ENCODE measurements around the gene FERMT2. TPM values are rescaled to one million over a fixed set of nuclear protein-coding genes. Genes with fewer than 3 reads are reported as not detected.
"Not testable (repeated sequence)": the region's sequence is repeated elsewhere in the genome, so short reads cannot be mapped to it uniquely, and the experiment has no call there.

FERMT2 gene
- total RNA-seq, 1 donor from 2014 or later: 210 TPM

DNA sequence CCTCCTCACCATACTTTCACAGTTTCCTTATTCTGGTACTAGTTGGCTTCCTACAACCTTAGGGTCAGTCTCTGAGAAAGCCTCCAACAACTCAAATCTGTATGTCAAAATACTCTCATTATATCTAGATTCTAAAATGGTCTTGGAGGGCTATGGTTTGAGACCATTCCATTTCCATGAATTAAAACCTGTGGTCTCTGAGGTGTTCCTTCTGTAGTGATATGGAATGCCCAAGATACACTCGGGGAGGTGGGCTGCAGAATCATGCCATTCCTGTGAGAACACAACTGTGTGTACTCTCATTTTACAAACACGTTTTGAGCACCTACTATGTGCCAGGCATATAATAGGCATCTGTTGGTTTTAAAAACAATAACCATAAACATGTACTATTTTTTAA, 74.0 kb downstream of the FERMT2 start:
- intact Hi-C loops (cut with DNase I): no loop called here
- no peak for ATAC-seq
- no peak for DNase-seq (ENCODE audit: low spot score)

DNA sequence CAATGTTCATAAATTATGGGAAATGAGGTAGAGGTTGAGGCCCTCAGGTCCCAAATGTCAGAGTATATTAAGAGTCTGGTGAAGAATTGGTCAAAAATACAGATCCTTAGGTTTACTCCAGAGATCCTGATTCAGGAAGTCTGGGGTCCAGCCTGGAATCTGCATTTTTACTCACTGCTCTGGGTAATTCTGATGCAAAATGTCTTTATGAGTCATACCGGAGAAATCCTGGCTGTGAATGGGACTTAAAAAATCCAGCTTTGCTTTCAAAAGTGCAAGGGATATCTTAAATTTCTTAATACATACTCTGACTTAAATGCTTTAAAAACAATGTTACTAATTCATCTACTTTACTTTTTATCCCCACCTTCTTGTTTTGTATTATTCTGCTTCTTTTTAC, 74.5 kb downstream of the FERMT2 start:
- intact Hi-C loops (cut with DNase I): no loop called here
- no peak for ATAC-seq
- DNase-seq (ENCODE audit: low spot score): no peak

DNA sequence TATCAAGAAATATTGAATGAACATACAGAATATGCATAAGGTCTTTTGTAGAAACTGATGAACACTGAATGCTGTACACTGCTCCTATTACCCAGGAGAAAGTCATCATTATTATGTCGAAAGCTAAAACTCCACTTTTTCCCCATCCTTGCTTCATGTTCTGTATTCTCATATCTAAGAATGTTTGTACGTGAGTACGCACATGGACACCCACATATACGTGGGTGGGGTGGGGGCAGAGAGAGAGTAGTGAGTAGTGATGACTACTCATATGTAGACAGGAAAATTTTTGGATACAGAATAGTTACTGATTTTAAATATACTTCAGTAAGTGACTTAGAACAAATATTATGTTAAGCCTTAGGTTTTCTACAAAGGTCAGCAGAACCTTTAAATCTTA, 75.1 kb downstream of the FERMT2 start:
- ATAC-seq (no peak), DNase-seq (ENCODE audit: low spot score) (no peak)
- intact Hi-C loops (cut with DNase I): no loop called here

DNA sequence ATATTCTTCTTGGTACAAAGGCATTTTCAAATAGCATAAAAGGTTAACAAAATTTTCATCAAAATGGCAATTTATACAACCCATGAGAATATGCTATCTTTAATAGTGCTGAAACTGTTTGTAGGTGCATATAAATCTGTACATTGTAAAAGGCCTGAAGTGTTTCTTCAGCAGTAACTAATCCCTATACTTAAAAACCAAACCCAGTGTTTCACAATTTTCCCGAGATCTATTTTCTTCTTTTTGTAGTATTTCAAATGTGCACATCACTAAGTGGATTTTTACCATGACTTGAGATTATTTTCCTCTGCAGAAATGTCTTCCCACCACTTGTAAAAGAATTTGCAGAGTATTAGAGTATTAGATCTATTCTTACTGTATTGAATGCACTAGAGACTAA, 76.5 kb downstream of the FERMT2 start:
- DNase-seq (ENCODE audit: low spot score) (no peak), ATAC-seq (no peak)
- intact Hi-C loops (cut with DNase I): loop anchor here (5.0 kb wide), 1 partner anchor 63 kb away; no protein-coding TSS in a partner anchor

DNA sequence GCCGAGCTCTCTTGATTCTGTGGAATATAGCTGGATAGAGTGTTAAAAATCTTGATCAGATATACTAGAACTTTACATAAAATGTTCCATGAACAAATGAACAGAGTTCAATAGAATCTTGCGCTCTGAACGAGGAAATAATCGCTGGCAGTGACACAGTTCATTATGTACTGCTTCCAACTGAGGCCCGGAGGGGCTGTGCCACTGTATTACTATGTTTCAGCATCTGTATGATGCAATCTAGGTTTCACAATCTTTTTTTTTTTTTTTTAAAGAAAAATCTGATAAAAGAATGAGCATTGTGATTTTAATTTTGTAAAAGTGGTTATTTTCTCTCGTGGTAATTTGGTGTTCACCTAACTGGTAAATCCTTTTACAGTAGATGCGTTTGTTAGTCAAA, 77.2 kb downstream of the FERMT2 start:
- ATAC-seq (peak; percentile 92), DNase-seq (ENCODE audit: low spot score) (no peak)
- intact Hi-C loops (cut with DNase I): loop anchor here (5.0 kb wide), 1 partner anchor 64 kb away; no protein-coding TSS in a partner anchor

DNA sequence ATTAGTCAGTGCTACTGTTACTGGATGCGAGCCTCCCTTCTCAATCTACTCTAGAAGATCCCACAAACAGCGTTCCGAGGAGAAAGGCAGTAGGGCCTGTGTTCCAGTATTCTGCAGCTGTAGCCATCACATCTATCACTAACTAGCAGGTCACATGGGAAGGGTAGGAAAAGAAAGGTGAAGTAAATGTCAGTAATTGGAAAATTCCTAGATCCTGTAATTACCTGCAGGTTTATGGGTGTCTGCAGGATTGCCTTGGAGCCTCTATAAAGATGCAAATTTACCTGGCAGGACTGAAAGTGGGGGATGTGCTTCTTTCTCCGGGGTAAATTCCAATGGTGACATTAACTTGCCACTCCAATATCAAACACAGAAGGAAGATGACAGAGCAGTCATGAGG, 77.8 kb downstream of the FERMT2 start:
- intact Hi-C loops (cut with DNase I): loop anchor here (5.0 kb wide), 1 partner anchor 64 kb away; no protein-coding TSS in a partner anchor
- DNase-seq (ENCODE audit: low spot score) (no peak), ATAC-seq (no peak)

DNA sequence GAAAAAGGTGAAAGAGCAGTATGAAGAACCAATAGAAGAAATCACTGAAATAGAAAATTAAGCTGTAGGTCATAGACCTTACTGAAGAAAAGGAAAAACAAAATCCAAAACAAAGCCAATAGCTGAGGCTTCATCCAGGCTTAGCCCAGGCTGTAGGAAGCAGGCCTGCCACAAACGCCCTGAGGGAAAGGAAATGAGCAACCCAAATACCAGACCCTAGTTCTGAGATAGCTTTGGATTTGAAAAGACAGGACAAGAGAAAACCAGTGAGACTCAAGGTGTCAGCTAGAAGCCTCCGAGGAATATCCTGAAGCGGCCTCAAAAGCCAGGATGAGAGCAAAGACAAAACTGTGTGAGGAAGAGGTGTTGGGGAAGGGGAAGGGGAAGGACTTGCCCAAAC, 79.2 kb downstream of the FERMT2 start:
- DNase-seq (ENCODE audit: low spot score) (no peak), ATAC-seq (no peak)
- intact Hi-C loops (cut with DNase I): loop anchor here (5.0 kb wide), 1 partner anchor 66 kb away; no protein-coding TSS in a partner anchor

DNA sequence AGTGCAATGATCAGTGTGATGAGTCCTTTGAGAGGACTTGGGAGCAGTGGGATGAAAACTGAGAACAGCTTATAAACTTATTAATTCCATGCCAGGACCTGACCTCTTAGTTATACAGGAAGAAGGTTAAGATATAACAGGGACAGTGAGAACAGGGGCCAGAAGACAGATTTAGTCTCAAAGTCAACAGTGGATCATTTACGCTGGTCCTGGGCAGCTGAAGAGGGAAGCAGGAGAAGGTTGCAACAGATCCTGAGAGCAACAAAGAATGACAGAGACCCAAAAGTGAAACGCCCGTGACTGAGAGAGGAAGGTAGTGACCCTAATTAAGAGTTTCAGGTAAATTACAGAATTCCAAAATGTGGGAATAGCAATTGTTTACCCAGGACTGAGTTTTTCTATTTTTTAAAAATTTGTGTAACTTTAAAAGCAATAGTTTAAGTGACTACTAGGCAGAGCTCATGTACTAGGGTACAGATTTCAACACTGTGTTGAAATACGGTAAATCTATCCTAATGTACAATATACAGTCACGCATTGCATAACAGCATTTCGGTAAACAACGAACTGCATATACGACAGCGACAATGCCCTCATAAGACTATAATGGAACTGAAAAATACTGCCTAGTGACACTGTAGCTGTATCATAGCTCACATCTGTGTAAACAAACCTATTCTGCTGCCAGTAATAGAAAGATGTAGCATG, 81.8 kb downstream of the FERMT2 start:
- DNase-seq (ENCODE audit: low spot score): no peak
- intact Hi-C loops (cut with DNase I): no loop called here
- ATAC-seq: no peak

DNA sequence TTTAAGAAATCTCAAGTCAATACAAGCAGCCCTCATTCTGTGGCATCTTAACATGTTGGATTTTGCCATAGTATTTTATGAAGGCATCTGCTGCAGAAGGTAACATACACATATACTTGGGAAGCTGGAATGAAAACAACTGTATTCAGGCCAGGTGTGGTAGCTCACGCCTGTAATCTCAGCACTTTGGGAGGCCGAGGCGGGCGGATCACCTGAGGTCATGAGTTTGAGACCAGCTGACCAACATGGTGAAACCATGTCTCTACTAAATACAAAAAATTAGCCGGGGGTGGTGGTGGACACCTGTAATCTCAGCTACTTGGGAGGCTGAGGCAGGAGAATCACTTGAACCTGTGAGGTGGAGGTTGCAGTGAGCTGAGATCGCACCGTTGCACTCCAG, 86.0 kb downstream of the FERMT2 start:
- ATAC-seq; intact Hi-C loops (cut with DNase I); DNase-seq (ENCODE audit: low spot score): not testable (repeated sequence)

DNA sequence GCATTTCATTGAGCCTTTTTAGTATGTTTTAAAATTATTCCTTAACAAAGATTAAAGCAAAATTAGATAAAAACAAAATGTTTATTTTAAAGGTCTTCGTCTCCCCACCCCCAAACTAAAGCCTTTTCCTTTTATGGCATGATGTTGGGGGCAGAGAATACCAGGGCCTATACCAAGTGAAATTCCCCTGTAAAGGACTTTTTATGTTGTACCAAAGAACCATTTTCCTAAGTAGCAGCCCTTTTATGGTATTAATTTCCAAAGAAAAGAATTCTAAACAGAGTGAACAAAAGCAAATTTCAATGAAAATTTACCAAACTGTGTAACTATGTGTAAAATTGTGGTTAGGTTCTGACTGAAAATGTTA, 87.5 kb downstream of the FERMT2 start:
- DNase-seq (ENCODE audit: low spot score) (no peak), ATAC-seq (no peak)
- intact Hi-C loops (cut with DNase I): no loop called here

DNA sequence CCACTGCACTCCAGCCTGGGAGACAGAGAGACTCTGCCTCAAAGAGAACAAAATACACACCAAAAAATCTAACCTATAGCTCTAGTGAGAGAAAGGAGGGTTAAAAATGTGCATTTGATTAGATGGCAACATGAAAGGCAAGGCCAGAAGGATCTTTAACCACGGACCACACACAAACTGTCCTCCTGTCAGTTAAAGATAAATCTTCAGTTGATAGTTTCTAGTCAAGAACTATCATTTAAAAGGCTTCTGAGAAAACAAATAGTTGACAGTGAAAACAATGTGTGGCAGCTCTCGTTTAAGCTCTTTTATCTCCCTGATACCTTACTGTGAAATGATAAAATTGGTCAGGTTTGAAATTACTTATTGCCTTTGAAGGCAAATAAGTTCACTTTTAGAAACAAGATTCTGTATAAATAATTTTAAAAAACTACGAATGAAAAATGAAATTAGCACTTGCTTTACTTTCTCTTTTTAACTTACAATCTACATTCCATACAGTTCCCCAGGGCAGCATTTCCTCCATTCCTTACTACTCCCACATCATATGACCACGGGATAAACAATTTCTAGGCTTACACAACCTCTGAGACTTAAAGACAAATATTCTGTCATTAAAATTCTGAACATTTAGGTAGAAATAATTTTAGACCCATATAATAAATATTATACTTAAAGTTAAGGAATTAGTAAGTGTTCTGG, 88.1 kb downstream of the FERMT2 start:
- intact Hi-C loops (cut with DNase I): no loop called here
- ATAC-seq (peak; percentile 69), DNase-seq (ENCODE audit: low spot score) (no peak)

DNA sequence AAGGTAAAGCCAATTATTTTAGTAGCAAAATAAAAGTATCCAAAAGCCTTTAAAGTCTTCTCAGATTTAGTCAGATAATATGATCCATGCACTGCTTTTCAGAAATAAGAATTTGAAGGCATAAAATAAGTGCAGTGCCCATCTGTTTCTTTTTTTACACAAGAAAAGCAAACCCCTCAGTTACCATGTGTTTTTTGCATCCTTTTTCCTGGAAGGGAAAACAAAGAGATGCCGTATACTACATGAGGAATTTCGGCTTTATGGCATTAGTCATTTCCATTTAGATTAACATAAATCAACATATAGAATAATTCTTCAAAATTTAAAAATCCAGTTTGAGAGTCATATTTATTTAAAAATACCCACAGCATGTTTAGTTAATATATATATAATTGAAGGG, 89.4 kb downstream of the FERMT2 start:
- intact Hi-C loops (cut with DNase I): no loop called here

DNA sequence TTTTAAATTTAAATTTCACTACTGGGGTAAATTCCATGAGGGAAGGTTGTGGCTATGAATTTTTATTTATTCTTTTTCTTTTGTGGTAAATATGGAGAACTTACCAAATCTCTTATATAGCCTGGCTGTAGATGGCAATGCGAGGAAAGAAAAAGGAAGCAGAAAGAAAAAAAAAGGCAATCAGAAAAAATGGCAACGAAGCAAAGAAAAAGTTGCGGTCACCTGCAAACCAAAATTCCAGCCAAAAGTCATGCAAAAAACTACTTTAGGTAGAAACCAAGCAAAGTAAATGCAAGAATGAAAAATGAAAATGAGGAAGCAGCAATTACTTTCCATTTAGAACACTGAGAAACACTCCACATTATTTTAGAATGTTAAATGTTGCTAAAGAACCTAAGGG, 89.9 kb downstream of the FERMT2 start:
- intact Hi-C loops (cut with DNase I): no loop called here
- no peak for ATAC-seq
- DNase-seq (ENCODE audit: low spot score): no peak

More for the DNA sequence above, 89.4 kb downstream of the FERMT2 start:
- DNase-seq (ENCODE audit: low spot score) (no peak), ATAC-seq (no peak)

DNA sequence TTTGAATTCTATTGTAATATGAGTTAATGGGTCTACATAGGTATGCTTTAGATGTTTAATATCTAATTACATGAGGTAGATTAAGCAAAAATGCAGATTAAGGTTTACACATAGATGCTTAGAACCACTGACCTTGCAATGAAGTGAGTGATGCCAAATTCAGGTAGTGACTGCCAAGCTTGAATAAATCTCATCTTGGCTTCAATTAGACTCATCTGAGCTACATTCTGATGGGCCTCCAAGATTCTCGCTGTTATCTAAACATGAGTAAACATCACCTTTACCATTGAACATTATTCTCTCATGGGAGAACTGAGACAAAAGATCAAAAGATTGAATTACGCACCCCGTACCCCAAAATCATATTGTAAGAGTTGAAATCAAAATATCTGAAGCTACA, 90.6 kb downstream of the FERMT2 start:
- no peak for ATAC-seq
- intact Hi-C loops (cut with DNase I): no loop called here
- no peak for DNase-seq (ENCODE audit: low spot score)

DNA sequence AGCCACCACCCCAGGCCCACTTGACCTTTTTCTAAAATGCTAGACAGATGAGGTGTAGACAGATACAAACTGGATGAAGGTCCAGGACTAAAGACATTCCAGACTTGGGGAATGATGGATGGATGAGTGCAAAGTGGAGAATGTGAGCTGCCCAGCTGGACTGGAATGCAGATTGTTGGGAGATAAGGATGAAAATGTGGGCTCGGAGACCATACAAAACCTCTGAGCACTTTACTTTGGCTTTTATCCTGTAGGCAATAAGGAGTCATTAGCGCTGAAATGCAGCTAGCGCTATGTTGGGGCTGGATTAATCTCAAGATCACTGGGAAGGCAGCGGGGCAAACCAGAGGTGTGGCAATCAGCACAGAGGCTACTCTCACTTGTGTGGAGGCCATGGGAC, 94.7 kb downstream of the FERMT2 start:
- intact Hi-C loops (cut with DNase I): no loop called here
- DNase-seq (ENCODE audit: low spot score): no peak
- ATAC-seq: no peak

DNA sequence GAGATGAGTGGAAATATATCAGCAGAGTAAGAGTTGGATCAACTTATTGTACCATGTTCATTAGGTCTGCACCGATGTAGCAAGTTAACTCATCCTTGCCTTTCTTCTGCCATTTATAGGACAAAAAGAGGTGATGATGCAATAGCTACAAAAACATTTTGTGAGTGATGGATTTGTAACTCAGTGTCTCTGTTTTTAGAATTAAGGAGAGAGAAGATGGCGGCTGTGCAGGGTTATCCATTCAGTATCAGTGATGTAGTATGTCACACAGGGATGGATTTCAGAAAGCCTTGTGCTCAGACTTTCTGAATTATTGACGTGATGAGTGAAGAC, 97.4 kb downstream of the FERMT2 start:
- ATAC-seq (no peak), DNase-seq (ENCODE audit: low spot score) (no peak)
- intact Hi-C loops (cut with DNase I): no loop called here

DNA sequence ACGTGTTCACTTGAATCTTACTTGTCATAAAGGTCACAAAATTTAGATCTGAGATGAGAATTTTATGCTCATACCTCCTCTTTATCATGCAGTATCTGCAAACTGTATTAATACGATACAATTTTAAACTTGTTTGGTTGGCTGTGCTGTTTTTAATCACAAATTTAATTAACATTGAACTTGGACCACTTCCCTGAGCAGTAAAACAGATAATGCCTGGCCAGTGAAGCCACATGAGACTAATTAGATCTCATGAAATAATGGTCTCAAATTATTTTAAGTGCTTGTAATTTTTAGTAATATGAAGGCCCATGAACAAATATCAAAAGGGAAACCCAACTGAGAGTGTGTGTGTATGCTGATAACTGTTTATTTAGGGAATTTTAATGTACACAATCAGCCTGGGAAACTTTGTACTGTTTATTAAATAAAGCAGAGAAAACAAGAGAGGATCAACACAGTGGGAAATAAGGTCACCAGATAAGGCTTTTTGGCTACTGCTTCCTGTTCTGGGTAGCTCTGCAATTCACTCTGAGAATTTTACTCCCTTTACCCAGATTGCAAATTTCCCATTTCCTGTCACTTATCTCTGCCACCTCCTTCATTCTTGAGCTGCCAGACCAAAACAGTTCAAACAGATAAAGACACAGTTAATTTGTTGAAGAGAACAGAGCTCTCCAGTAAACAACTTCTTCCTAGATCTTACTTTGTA, 97.9 kb downstream of the FERMT2 start:
- no peak for ATAC-seq
- intact Hi-C loops (cut with DNase I): no loop called here
- DNase-seq (ENCODE audit: low spot score): no peak

DNA sequence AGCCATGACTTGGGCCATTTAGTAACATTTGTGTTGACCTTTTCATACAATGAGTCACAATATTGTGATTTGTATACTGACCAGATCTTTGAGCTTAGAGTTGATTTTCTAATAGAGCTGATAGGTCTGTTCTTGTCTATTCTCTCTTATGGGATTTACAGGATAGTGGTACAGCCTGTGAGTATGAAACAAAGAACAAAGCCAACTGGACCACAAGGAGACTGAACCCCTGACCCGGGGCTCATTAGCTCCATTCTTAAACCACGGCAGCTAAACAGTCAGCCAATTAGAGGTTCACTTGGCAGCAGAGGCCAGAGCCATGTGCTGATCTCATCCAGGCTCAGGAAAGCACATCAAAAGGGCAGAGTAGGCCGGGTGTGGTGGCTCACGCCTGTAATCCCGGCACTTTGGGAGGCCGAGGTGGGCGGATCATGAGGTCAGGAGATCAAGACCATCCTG, 100.4 kb downstream of the FERMT2 start:
- intact Hi-C loops (cut with DNase I): no loop called here
- DNase-seq (ENCODE audit: low spot score): no peak
- no peak for ATAC-seq

DNA sequence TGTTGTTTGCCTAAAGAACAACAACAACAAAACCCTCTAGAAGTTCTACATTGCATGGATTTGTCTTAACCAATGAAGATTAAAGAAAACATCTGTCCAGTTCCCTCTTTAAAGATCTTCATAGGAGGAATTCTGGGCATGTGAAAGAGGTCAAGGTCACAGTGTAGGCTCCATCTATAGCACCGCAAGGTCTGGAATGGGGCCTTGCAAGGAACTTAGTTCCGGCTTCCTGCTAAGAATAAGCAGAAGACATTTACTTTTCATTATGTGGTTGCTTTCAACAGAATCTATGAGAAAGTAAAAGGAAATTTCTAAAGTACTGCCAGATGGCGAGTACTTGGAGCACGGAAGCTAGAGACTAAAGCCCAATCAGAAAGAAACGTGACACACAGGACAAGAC, 102.2 kb downstream of the FERMT2 start:
- intact Hi-C loops (cut with DNase I): no loop called here

DNA sequence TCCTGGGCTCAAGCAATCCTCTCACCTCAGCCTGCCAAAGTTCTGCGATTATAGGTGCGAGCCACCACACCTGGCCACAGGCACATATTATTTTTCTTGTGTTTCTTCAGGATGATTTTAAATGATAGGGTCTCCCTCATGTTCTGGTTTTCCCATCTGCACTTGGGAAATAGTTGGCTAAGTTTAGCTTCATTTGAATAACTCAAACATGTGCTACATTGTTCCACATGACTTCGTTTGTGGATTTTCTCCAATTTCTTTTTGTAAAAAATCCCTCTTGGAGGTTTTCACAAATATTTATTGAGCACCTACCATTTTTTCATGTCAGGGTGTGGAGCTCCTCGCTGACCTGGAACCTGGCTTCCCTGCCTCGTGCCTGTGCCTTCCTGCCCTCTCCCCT, 104.3 kb downstream of the FERMT2 start:
- ATAC-seq (no peak), DNase-seq (ENCODE audit: low spot score) (no peak)
- intact Hi-C loops (cut with DNase I): no loop called here

More for the DNA sequence above, 102.2 kb downstream of the FERMT2 start:
- ATAC-seq (no peak), DNase-seq (ENCODE audit: low spot score) (no peak)
